HG03064 (cell line): ENCODE results near the gene CDH4.

Experiments
- ATAC-seq: cut with Tn5 transposase; IDR thresholded peaks from one replicate; pipeline ENCODE4 v1.9.1; 2021; ENCODE audit warnings: low read depth; ENCODE audit not compliant: unreplicated experiment

The CDH4 gene

GRCh38 chr20:61299104-61299503 is 47.0 kb downstream of the CDH4 start:
- ATAC-seq = no peak

GRCh38 chr20:61299618-61300017 is 47.6 kb downstream of the CDH4 start:
- ATAC-seq = no peak

GRCh38 chr20:61300293-61300692 is 48.2 kb downstream of the CDH4 start:
- no peak for ATAC-seq

- no peak for ATAC-seq
Measured at GRCh38 chr20:61300709-61301108, 48.6 kb downstream of the CDH4 start.

- no peak for ATAC-seq
Measured at GRCh38 chr20:61301711-61302525, 49.9 kb downstream of the CDH4 start.

GRCh38 chr20:61303217-61303616 is 51.2 kb downstream of the CDH4 start:
- no peak for ATAC-seq

GRCh38 chr20:61303675-61304074 is 51.6 kb downstream of the CDH4 start:
- no peak for ATAC-seq

GRCh38 chr20:61304750-61305149 is 52.7 kb downstream of the CDH4 start:
- no peak for ATAC-seq

- ATAC-seq = no peak
Measured at GRCh38 chr20:61306937-61307475, 54.9 kb downstream of the CDH4 start.

GRCh38 chr20:61307686-61308476 is 55.8 kb downstream of the CDH4 start:
- no peak for ATAC-seq

GRCh38 chr20:61308477-61308774 is 56.4 kb downstream of the CDH4 start:
- ATAC-seq = no peak

GRCh38 chr20:61310954-61311353 is 58.9 kb downstream of the CDH4 start:
- ATAC-seq = no peak

- no peak for ATAC-seq
Measured at GRCh38 chr20:61311656-61312387, 59.8 kb downstream of the CDH4 start.

GRCh38 chr20:61312925-61313324 is 60.9 kb downstream of the CDH4 start:
- ATAC-seq = no peak

- no peak for ATAC-seq
Measured at GRCh38 chr20:61313396-61313795, 61.3 kb downstream of the CDH4 start.

GRCh38 chr20:61314326-61315010 is 62.4 kb downstream of the CDH4 start:
- ATAC-seq = no peak

- ATAC-seq = no peak
Measured at GRCh38 chr20:61315319-61315718, 63.3 kb downstream of the CDH4 start.

- no peak for ATAC-seq
Measured at GRCh38 chr20:61316346-61316745, 64.3 kb downstream of the CDH4 start.

GRCh38 chr20:61317966-61318530 is 66.0 kb downstream of the CDH4 start:
- no peak for ATAC-seq
